Measurements from ENCODE around the gene WASHC2C.
"Not testable (repeated sequence)": the region's sequence is repeated elsewhere in the genome, so short reads cannot be mapped to it uniquely, and the experiment has no call there.

WASHC2C gene

DNA sequence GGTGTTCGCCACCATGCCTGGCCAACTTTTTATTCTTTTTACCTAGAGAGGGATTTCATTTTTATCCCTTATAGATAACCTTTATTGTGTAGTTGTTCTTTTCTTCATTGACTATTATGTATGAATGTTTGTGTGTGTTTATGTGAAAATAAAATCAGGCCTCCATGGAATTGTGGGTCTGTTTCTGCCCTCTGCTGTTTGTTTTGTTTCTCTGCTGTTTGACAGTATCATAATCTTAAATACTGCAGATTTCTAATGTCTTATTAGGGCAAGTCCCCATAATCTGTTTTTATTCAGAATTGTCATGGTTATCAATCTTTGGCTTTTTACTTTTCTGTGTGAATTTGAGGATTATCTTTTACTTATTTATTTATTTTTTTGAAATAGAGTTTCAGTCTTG is 7.8 kb downstream of the WASHC2C start:
- H3K9me3 ChIP-seq (ENCODE audit: control insufficient read depth, insufficient read depth, low read length); H3K27me3 ChIP-seq (ENCODE audit: control insufficient read depth, insufficient read depth, low read length); H3K4me3 ChIP-seq (ENCODE audit: low read length); DNase-seq (ENCODE audit: low read depth, low spot score); H3K36me3 ChIP-seq (ENCODE audit: control insufficient read depth, insufficient read depth, low read length); H3K4me1 ChIP-seq (ENCODE audit: control insufficient read depth, insufficient read depth, low read length); H3K27ac ChIP-seq (ENCODE audit: low read length): not testable (repeated sequence)
- WGBS (ENCODE audit: insufficient coverage, insufficient read length), result no CpG with 5 or more reads among the region's 1 CpG

DNA sequence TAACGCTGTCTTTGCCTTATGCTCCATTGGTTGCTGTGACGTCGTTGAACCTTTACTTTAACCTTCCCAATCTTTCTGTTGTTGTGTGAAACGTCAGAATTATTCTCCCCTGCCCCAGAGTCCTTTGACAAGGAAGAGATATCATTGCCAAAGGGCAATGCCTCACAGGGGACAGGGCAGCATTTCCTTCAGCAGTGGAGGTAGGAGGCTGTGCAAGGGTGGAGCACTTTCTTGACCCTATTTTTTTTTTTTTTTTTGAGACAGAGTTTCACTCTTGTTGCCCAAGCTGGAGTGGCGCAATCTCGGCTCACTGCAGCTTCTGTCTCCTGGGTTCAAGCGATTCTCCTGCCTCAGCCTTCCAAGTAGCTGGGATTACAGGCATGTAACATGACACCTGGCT is 14.5 kb downstream of the WASHC2C start:
- H3K4me1 ChIP-seq (ENCODE audit: control insufficient read depth, insufficient read depth, low read length); H3K27ac ChIP-seq (ENCODE audit: low read length); H3K9me3 ChIP-seq (ENCODE audit: control insufficient read depth, insufficient read depth, low read length); DNase-seq (ENCODE audit: low read depth, low spot score); H3K4me3 ChIP-seq (ENCODE audit: low read length); H3K36me3 ChIP-seq (ENCODE audit: control insufficient read depth, insufficient read depth, low read length); H3K27me3 ChIP-seq (ENCODE audit: control insufficient read depth, insufficient read depth, low read length): not testable (repeated sequence)
- no CpG with 5 or more reads among the region's 7 CpGs for WGBS (ENCODE audit: insufficient coverage, insufficient read length)

DNA sequence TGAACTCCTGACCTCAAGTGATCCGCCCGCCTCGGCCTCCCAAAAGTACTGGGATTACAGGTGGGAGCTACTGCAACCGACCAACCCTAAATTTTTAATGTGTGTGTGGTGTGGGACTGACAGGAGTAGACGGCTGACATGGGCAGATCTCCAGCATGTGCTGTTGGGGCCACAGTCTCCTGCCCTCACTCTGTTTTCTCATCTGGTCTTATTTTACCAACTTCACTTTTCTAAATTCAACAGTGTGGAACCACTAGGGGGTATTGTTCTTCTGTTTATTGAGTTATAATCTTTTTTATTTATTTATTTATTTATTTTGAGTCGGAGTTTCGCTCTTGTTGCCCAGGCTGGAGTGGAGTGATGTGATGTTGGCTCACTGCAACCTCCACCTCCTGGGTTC is 14.9 kb downstream of the WASHC2C start:
- H3K36me3 ChIP-seq (ENCODE audit: control insufficient read depth, insufficient read depth, low read length); H3K9me3 ChIP-seq (ENCODE audit: control insufficient read depth, insufficient read depth, low read length); H3K4me1 ChIP-seq (ENCODE audit: control insufficient read depth, insufficient read depth, low read length); H3K27ac ChIP-seq (ENCODE audit: low read length); DNase-seq (ENCODE audit: low read depth, low spot score); H3K27me3 ChIP-seq (ENCODE audit: control insufficient read depth, insufficient read depth, low read length); H3K4me3 ChIP-seq (ENCODE audit: low read length): not testable (repeated sequence)
- no CpG with 5 or more reads among the region's 7 CpGs for WGBS (ENCODE audit: insufficient coverage, insufficient read length)

DNA sequence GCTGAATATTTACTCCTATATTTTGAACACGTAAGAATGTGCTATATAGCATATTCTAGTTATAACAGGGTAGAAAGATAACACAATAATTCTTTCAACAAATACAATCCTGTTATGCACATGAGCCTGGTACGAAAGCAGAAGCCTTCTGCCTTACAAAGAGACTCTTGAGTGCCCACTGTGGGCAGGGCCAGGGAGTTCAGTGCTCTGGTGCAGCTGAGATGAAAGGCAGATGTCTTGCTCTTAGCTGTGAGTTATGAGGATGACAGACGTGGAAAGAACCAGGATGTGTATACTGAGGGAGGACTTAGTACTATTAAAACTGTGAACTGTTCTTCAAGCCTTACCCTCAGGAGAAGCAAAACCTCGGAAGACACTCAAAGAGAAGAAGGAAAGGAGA is 24.1 kb downstream of the WASHC2C start:
- H3K27ac ChIP-seq (ENCODE audit: low read length); H3K9me3 ChIP-seq (ENCODE audit: control insufficient read depth, insufficient read depth, low read length); H3K4me1 ChIP-seq (ENCODE audit: control insufficient read depth, insufficient read depth, low read length); DNase-seq (ENCODE audit: low read depth, low spot score); H3K36me3 ChIP-seq (ENCODE audit: control insufficient read depth, insufficient read depth, low read length); H3K27me3 ChIP-seq (ENCODE audit: control insufficient read depth, insufficient read depth, low read length); H3K4me3 ChIP-seq (ENCODE audit: low read length): not testable (repeated sequence)
- WGBS (ENCODE audit: insufficient coverage, insufficient read length), result no CpG with 5 or more reads among the region's 4 CpGs

DNA sequence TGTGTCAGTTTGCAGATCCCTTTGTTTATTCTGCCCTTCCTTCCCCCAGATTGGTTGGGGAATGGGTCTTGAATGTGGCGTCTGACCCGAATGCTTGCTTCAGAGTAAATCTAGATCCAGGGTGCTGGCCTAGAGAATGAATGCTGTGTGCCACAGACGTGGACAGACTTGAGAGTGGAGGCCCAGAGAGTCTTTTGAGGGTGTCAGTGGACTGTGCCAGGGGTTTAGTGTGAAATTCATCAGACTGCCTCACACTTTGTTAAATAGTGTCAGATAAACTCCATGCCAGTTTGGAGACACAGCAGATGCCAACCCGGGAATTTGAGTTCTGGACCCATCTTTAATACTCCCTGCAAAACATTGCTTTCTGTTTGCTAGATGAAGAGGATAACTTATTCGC is 25.1 kb downstream of the WASHC2C start:
- H3K27me3 ChIP-seq (ENCODE audit: control insufficient read depth, insufficient read depth, low read length); H3K36me3 ChIP-seq (ENCODE audit: control insufficient read depth, insufficient read depth, low read length); H3K27ac ChIP-seq (ENCODE audit: low read length); H3K9me3 ChIP-seq (ENCODE audit: control insufficient read depth, insufficient read depth, low read length); DNase-seq (ENCODE audit: low read depth, low spot score); H3K4me1 ChIP-seq (ENCODE audit: control insufficient read depth, insufficient read depth, low read length); H3K4me3 ChIP-seq (ENCODE audit: low read length): not testable (repeated sequence)
- WGBS (ENCODE audit: insufficient coverage, insufficient read length), result no CpG with 5 or more reads among the region's 5 CpGs

DNA sequence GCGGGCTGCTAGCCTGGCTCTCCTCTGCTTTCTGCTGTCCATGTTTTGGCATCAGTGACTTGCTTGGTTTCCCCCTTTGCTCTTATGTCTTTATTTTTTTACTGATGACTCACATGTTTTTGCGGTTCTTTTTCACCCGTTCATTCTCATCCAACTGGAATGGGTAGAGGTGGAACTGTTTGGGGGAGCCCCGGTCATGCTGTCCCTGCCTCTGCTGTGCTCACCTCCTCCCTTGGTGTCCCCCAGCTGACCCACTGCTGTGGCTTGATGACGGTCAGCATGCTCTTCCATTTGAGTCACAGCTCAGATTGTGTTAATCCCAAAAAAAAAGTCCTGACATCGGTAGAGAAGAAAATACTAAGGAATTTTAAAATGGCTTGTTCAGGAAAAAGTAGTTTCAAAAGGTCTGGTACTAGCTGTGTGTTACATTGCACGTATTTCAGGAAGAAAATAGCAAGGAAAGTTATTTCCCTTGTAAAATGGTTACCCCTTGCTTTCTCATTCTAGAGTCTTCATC is 27.0 kb downstream of the WASHC2C start:
- DNase-seq (ENCODE audit: low read depth, low spot score); H3K36me3 ChIP-seq (ENCODE audit: control insufficient read depth, insufficient read depth, low read length); H3K9me3 ChIP-seq (ENCODE audit: control insufficient read depth, insufficient read depth, low read length); H3K27me3 ChIP-seq (ENCODE audit: control insufficient read depth, insufficient read depth, low read length); H3K4me1 ChIP-seq (ENCODE audit: control insufficient read depth, insufficient read depth, low read length); H3K4me3 ChIP-seq (ENCODE audit: low read length); H3K27ac ChIP-seq (ENCODE audit: low read length): not testable (repeated sequence)
- no CpG with 5 or more reads among the region's 7 CpGs for WGBS (ENCODE audit: insufficient coverage, insufficient read length)

DNA sequence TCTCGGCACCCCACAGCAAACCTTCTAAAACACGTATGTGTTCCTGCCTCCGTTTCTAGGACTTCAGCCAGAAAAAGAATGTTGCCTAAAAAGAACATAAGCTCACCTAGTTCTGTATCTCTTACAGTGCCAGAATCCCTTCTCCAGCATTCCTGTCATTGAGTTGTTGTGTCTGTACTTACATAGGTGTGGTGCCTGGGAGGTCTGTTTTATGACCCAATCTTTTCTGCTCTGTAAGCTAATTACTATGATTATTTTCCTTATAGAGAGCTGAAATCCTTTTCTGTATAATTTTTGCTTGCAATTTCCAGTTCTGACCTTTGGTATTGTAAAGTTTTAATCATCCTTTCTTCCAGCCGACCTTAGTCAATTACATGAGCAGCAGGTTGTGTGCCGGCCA is 28.0 kb downstream of the WASHC2C start:
- not testable (repeated sequence) for DNase-seq (ENCODE audit: low read depth, low spot score)

DNA sequence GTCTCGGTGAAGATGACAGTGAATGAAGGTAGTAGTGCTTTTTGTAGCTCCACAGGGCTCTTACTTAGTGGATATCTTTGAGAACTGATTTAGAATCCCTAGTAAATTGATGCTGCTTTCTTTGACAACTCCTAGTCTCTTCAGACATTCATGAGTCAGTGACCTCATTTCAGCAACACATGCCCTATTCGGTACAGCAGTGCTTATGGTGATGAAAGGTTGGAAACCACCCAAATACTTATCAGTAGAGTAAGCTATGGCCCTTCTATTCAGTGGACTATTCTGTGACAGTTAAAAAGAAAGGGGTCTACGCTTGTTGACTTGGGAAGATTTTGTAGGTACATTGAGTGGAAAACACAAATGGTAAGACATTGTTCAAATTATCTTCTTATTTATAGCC is 29.0 kb downstream of the WASHC2C start:
- H3K27ac ChIP-seq (ENCODE audit: low read length); H3K4me3 ChIP-seq (ENCODE audit: low read length); H3K27me3 ChIP-seq (ENCODE audit: control insufficient read depth, insufficient read depth, low read length); H3K36me3 ChIP-seq (ENCODE audit: control insufficient read depth, insufficient read depth, low read length); H3K9me3 ChIP-seq (ENCODE audit: control insufficient read depth, insufficient read depth, low read length); H3K4me1 ChIP-seq (ENCODE audit: control insufficient read depth, insufficient read depth, low read length); DNase-seq (ENCODE audit: low read depth, low spot score): not testable (repeated sequence)
- WGBS (ENCODE audit: insufficient coverage, insufficient read length), result no CpG with 5 or more reads among the region's 3 CpGs

More for the DNA sequence above, 28.0 kb downstream of the WASHC2C start:
- H3K4me1 ChIP-seq (ENCODE audit: control insufficient read depth, insufficient read depth, low read length); H3K9me3 ChIP-seq (ENCODE audit: control insufficient read depth, insufficient read depth, low read length); H3K27ac ChIP-seq (ENCODE audit: low read length); H3K4me3 ChIP-seq (ENCODE audit: low read length); H3K27me3 ChIP-seq (ENCODE audit: control insufficient read depth, insufficient read depth, low read length); H3K36me3 ChIP-seq (ENCODE audit: control insufficient read depth, insufficient read depth, low read length): not testable (repeated sequence)
- WGBS (ENCODE audit: insufficient coverage, insufficient read length), result no CpG with 5 or more reads among the region's 5 CpGs

DNA sequence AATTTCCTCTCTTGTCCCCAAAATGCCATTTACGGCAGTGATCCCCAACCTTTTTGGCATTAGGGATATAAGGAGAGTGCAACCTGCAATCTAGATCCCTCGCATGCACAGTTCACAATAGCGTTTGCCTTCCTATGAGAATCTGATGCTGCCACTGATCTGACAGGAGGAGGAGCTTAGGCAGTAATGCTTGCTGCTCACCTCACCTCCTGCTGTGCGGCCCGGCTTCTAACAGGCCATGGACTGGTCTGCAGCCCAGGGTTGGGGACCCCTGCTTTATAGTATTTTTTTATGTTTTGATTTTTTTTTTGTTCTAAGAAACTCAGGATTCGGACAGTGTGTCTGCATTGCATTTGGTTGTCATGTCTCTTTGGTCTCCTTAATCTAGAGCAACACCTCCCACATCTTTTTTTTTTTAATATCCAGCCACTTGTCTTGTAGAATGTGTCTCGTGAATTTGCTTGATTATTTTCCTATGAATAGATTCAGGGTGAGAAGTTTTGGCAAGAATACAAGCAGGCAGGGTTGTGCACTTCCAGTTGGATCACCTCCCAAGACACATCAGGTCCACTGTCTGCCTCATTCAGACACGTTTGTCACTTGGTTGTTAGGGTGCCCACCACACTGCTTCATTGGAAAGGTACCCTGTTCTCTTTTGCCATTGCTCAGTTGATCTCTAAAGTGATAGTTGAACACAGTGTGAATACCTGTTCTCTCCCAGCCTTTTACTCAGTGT is 30.8 kb downstream of the WASHC2C start:
- not testable (repeated sequence) for H3K4me1 ChIP-seq (ENCODE audit: control insufficient read depth, insufficient read depth, low read length); H3K9me3 ChIP-seq (ENCODE audit: control insufficient read depth, insufficient read depth, low read length); DNase-seq (ENCODE audit: low read depth, low spot score); H3K36me3 ChIP-seq (ENCODE audit: control insufficient read depth, insufficient read depth, low read length); H3K4me3 ChIP-seq (ENCODE audit: low read length); H3K27me3 ChIP-seq (ENCODE audit: control insufficient read depth, insufficient read depth, low read length); H3K27ac ChIP-seq (ENCODE audit: low read length)
- no CpG with 5 or more reads among the region's 8 CpGs for WGBS (ENCODE audit: insufficient coverage, insufficient read length)

DNA sequence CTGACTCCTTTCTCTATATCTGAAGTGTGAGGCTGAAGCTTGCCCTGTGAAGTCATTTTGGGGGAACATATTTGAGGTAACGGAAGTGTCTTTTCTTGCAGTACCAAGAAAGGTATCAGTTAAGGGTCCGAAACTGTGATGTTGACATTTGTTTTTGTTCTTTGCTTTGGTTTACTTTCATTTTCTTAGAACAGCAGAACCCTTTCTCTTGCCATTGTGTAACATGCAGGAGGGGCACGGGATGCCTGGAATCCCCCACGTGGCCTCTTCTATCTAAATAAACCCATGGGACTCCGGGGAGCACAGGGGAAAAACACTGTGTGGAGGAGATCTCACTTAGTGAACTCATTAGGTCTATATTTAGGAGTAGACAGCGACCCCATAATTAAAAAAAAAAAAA is 34.6 kb downstream of the WASHC2C start:
- H3K9me3 ChIP-seq (ENCODE audit: control insufficient read depth, insufficient read depth, low read length); H3K4me1 ChIP-seq (ENCODE audit: control insufficient read depth, insufficient read depth, low read length); H3K36me3 ChIP-seq (ENCODE audit: control insufficient read depth, insufficient read depth, low read length); DNase-seq (ENCODE audit: low read depth, low spot score); H3K4me3 ChIP-seq (ENCODE audit: low read length); H3K27ac ChIP-seq (ENCODE audit: low read length); H3K27me3 ChIP-seq (ENCODE audit: control insufficient read depth, insufficient read depth, low read length): not testable (repeated sequence)
- no CpG with 5 or more reads among the region's 6 CpGs for WGBS (ENCODE audit: insufficient coverage, insufficient read length)

DNA sequence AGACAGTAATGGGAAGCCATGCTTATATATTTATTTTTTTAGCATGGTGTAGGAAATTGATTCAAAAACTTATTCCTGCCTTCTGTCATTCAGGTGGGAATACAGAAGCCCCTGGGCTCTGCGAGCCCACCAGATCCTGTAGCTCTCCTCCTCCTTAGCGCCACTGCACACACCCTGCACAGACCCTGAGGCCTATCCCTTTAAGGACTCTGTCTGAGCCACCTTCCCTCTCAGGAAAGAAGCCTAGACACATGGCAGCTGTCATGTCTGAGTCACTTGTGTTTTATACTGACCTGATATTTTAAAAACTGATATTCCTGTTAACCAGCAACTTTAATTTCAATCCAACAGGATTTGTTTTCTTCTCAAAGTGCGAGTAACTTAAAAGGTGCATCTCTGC is 36.0 kb downstream of the WASHC2C start:
- not testable (repeated sequence) for H3K4me1 ChIP-seq (ENCODE audit: control insufficient read depth, insufficient read depth, low read length); H3K4me3 ChIP-seq (ENCODE audit: low read length); H3K36me3 ChIP-seq (ENCODE audit: control insufficient read depth, insufficient read depth, low read length); H3K27me3 ChIP-seq (ENCODE audit: control insufficient read depth, insufficient read depth, low read length); H3K9me3 ChIP-seq (ENCODE audit: control insufficient read depth, insufficient read depth, low read length); DNase-seq (ENCODE audit: low read depth, low spot score); H3K27ac ChIP-seq (ENCODE audit: low read length)
- no CpG with 5 or more reads among the region's 3 CpGs for WGBS (ENCODE audit: insufficient coverage, insufficient read length)
